Measurements from ENCODE around the gene RARA.

Gene RARA

GRCh38 chr17:40313668-40314583 is 4.9 kb downstream of the RARA start:
- no peak for FAIRE-seq
- no peak for DNase-seq (ENCODE audit: extremely low spot score, insufficient read length, low read depth)

- DNase-seq (ENCODE audit: extremely low spot score, insufficient read length, low read depth) = no peak
- FAIRE-seq = no peak
Observed at GRCh38 chr17:40314584-40314956, 5.6 kb downstream of the RARA start.

GRCh38 chr17:40315206-40315605 is 6.2 kb downstream of the RARA start:
- FAIRE-seq (no peak), DNase-seq (ENCODE audit: extremely low spot score, insufficient read length, low read depth) (no peak)

GRCh38 chr17:40315678-40316570 is 6.9 kb downstream of the RARA start:
- no peak for FAIRE-seq
- no peak for DNase-seq (ENCODE audit: extremely low spot score, insufficient read length, low read depth)

GRCh38 chr17:40316571-40317344 is 7.8 kb downstream of the RARA start:
- DNase-seq (ENCODE audit: extremely low spot score, insufficient read length, low read depth) (no peak), FAIRE-seq (no peak)

GRCh38 chr17:40317345-40317873 is 8.4 kb downstream of the RARA start:
- peak; percentile 69 for FAIRE-seq
- no peak for DNase-seq (ENCODE audit: extremely low spot score, insufficient read length, low read depth)

- FAIRE-seq = peak; percentile 94
- peak; percentile 93 for DNase-seq (ENCODE audit: extremely low spot score, insufficient read length, low read depth)
Observed at GRCh38 chr17:40317880-40318829, 9.2 kb downstream of the RARA start.

GRCh38 chr17:40318830-40319391 is 9.9 kb downstream of the RARA start:
- DNase-seq (ENCODE audit: extremely low spot score, insufficient read length, low read depth) (no peak), FAIRE-seq (no peak)

GRCh38 chr17:40319651-40320540 is 10.9 kb downstream of the RARA start:
- FAIRE-seq = peak; percentile 56
- no peak for DNase-seq (ENCODE audit: extremely low spot score, insufficient read length, low read depth)

GRCh38 chr17:40320756-40321523 is 12.0 kb downstream of the RARA start:
- DNase-seq (ENCODE audit: extremely low spot score, insufficient read length, low read depth) (no peak), FAIRE-seq (peak; percentile 31)

GRCh38 chr17:40321524-40321929 is 12.5 kb downstream of the RARA start:
- DNase-seq (ENCODE audit: extremely low spot score, insufficient read length, low read depth) = no peak
- no peak for FAIRE-seq

GRCh38 chr17:40321961-40322357 is 13.0 kb downstream of the RARA start:
- FAIRE-seq = peak; percentile 50
- DNase-seq (ENCODE audit: extremely low spot score, insufficient read length, low read depth) = no peak

GRCh38 chr17:40322358-40323315 is 13.7 kb downstream of the RARA start:
- FAIRE-seq (peak; percentile 99), DNase-seq (ENCODE audit: extremely low spot score, insufficient read length, low read depth) (peak; percentile 83)

GRCh38 chr17:40323391-40324381 is 14.7 kb downstream of the RARA start:
- FAIRE-seq = peak; percentile 80
- no peak for DNase-seq (ENCODE audit: extremely low spot score, insufficient read length, low read depth)
